K562 (cell line): ENCODE data around the gene FAM217B. TPM values are rescaled to one million over a fixed set of nuclear protein-coding genes. Genes with fewer than 3 reads are reported as not detected.

Experiments used
- ATAC-seq: fragments of 200-7000 bp; cut with Tn5 transposase; 3 replicates; pipeline ENCODE4 v1.9.1; 2020; ENCODE audit warnings: moderate library complexity
- BruUV-seq: library from RNA; stranded (reverse); fragments of 400-500 nt; replicated peaks from 2 replicates; lab custom pipeline; 2021; lab: Mats Ljungman, UMichigan
- CTCF ChIA-PET: fragments of 300-600 bp; formaldehyde crosslinking; extraction: SDS; loops from one replicate; lab custom pipeline; 2021; ENCODE audit warnings: low intra/inter-chr PET ratio; lab: Yijun Ruan, JAX
- POLR2A ChIA-PET: fragments of 300-600, 350-650 bp; sonication (Branson Sonifier 250); formaldehyde crosslinking; extraction: SDS; loops from one replicate; lab custom pipeline; 2021; ENCODE audit warnings: antibody characterized with exemption, inconsistent platforms; lab: Yijun Ruan, JAX
- DNase-seq, 4 experiments: peaks; one replicate each; pipeline versions ENCODE4 v3.0.0 to v3.0.0-alpha.2; 2011 to 2018; ENCODE audit warnings: low spot score in 3 of 4, mixed read lengths in 3 of 4; ENCODE audit errors: extremely low read depth in 1 of 4
- FAIRE-seq: peaks from 2 replicates; lab custom pipeline; 2011; peaks lifted over from hg19 to GRCh38; lab: Jason Lieb, UNC
- H2AFZ ChIP-seq: 2 replicates; pipeline ENCODE4 v1.6.0; 2011; ENCODE audit warnings: low read depth, low read length, control low read depth, inconsistent platforms
- H3K27ac ChIP-seq: fragments of 200-600 bp; 3 replicates; pipeline ENCODE4 v1.8.0; 2011; ENCODE audit warnings: low read depth, mild to moderate bottlenecking, control low read depth, inconsistent platforms, low read length, moderate library complexity, mixed read lengths; ENCODE audit errors: extremely low read depth
- H3K27me3 ChIP-seq, 2 experiments: fragments of 300-600 bp in 1 of 2; 2 replicates in 1 of 2; 3 replicates in 1 of 2; pipeline versions ENCODE4 v1.6.0 to v1.8.0; 2011; ENCODE audit warnings: inconsistent platforms in 2 of 2, low read length in 2 of 2, mild to moderate bottlenecking in 1 of 2, mixed read lengths in 1 of 2, moderate library complexity in 1 of 2; ENCODE audit not compliant: control insufficient read depth in 2 of 2, insufficient read depth in 2 of 2
- H3K36me3 ChIP-seq: fragments of 300-600 bp; 3 replicates; pipeline ENCODE4 v1.8.0; 2011; ENCODE audit warnings: mild to moderate bottlenecking, low read length, inconsistent platforms; ENCODE audit not compliant: control insufficient read depth, insufficient read depth
- H3K4me1 ChIP-seq, 2 experiments: fragments of 200-600 bp in 1 of 2; replicated peaks in 1 of 2; 2 replicates in 1 of 2; 3 replicates in 1 of 2; pipeline versions ENCODE4 v1.5.1 to v1.8.0; 2011; ENCODE audit warnings: inconsistent platforms in 2 of 2, low read length in 2 of 2, mild to moderate bottlenecking in 1 of 2, mixed read lengths in 1 of 2, moderate library complexity in 1 of 2; ENCODE audit not compliant: control insufficient read depth in 2 of 2, insufficient read depth in 2 of 2
- H3K4me2 ChIP-seq: 2 replicates; pipeline ENCODE4 v1.6.1; 2011; ENCODE audit warnings: low read length, control low read depth, inconsistent platforms, mixed read lengths; ENCODE audit not compliant: insufficient read depth
- H3K4me3 ChIP-seq: fragments of 200-600 bp; sonication (generic), shearing (Covaris generic); 2 replicates; pipeline ENCODE4 v1.5.1; 2016; ENCODE audit warnings: control low read depth, inconsistent platforms
- H3K79me2 ChIP-seq: fragments of 200-600 bp; 3 replicates; pipeline ENCODE4 v1.8.0; 2011; ENCODE audit warnings: low read length, inconsistent platforms; ENCODE audit not compliant: control insufficient read depth, insufficient read depth
- H3K9ac ChIP-seq, 2 experiments: 2 replicates each; pipeline versions ENCODE4 v1.6.0 to v1.6.1; 2011; ENCODE audit warnings: low read depth in 2 of 2, low read length in 2 of 2, control low read depth in 1 of 2, inconsistent platforms in 1 of 2, mild to moderate bottlenecking in 1 of 2, mixed read lengths in 1 of 2; ENCODE audit not compliant: insufficient read depth in 1 of 2
- H3K9me1 ChIP-seq: one replicate; pipeline ENCODE4 v1.6.0; 2011; ENCODE audit warnings: inconsistent platforms, mild to moderate bottlenecking, low read length, moderate library complexity; ENCODE audit not compliant: control insufficient read depth, insufficient read depth
- H3K9me3 ChIP-seq: replicated peaks from 2 replicates; pipeline ENCODE4 v1.5.1; 2011; ENCODE audit warnings: low read depth, low read length, inconsistent platforms; ENCODE audit not compliant: control insufficient read depth, insufficient read depth
- H4K20me1 ChIP-seq: replicated peaks from 2 replicates; pipeline ENCODE4 v1.6.1; 2011; ENCODE audit warnings: low read length, inconsistent platforms, mixed read lengths; ENCODE audit not compliant: control insufficient read depth, insufficient read depth
- CBX1 ChIP-seq: sonication (generic); IDR thresholded peaks from 2 replicates; pipeline ENCODE4 v1.6.1; 2016; ENCODE audit warnings: antibody characterized with exemption, low read depth, mild to moderate bottlenecking
- CEBPB ChIP-seq: fragments of 450-650 bp; IDR thresholded peaks from 2 replicates; pipeline ENCODE4 v1.6.1; 2016; ENCODE audit warnings: missing genetic modification characterization, missing compliant biosample characterization
- MLX ChIP-seq, 2 experiments: fragments of 450-650 bp in 1 of 2; sonication (generic) in 1 of 2; formaldehyde crosslinking; conservative IDR thresholded peaks; 2 replicates each; pipeline versions ENCODE4 v1.4.0 to v1.8.1; 2020 to 2022; ENCODE audit warnings: mild to moderate bottlenecking in 1 of 2, missing genetic modification reagents in 1 of 2
- NCOA2 ChIP-seq, 2 experiments: fragments of 450-650 bp; IDR thresholded peaks; 2 replicates each; pipeline ENCODE4 v1.6.1; 2018; ENCODE audit warnings: mild to moderate bottlenecking in 2 of 2, moderate library complexity in 1 of 2; ENCODE audit not compliant: partially characterized antibody in 2 of 2
- NFIX ChIP-seq: fragments of 250-450 bp; sonication (Bioruptor Pico); IDR thresholded peaks from 2 replicates; pipeline ENCODE4 v1.4.0; 2020; ENCODE audit warnings: low read depth, mild to moderate bottlenecking, moderate library complexity
- POLR2AphosphoS5 ChIP-seq: IDR thresholded peaks from 2 replicates; pipeline ENCODE4 v1.6.1; 2011; ENCODE audit warnings: mild to moderate bottlenecking, low read depth, low read length, moderate library complexity; ENCODE audit not compliant: control insufficient read depth, insufficient read depth
- POU5F1 ChIP-seq: fragments of 150-350 bp; IDR thresholded peaks from 2 replicates; pipeline ENCODE4 v1.6.1; 2014; ENCODE audit warnings: borderline replicate concordance, low read length, low read depth, mild to moderate bottlenecking; ENCODE audit not compliant: partially characterized antibody
- SAP30 ChIP-seq: fragments of 200-600 bp; sonication (generic); IDR thresholded peaks from 2 replicates; pipeline ENCODE4 v1.6.1; 2012; ENCODE audit warnings: borderline replicate concordance, low read depth, mild to moderate bottlenecking, moderate library complexity, low read length, control low read depth, inconsistent platforms; ENCODE audit not compliant: insufficient read depth, poor library complexity, severe bottlenecking
- WGBS: fragments of 100-300 bp; shearing (Covaris generic); methylation state at CpG from one replicate; pipeline ENCODE4 v1.1.6; 2016; ENCODE audit warnings: low coverage, mixed read lengths; ENCODE audit not compliant: insufficient coverage; ENCODE audit errors: missing lambda C conversion rate; 5-methylcytosine and 5-hydroxymethylcytosine counted together
- in situ Hi-C: fragments of 300-500 bp; cut with MboI; formaldehyde crosslinking; loops from 4 replicates; pipeline ENCODE4 v1.15.0; 2018; ENCODE audit warnings: inconsistent platforms, mixed read lengths
- intact Hi-C: fragments of 100-400 bp; cut with micrococcal nuclease; formaldehyde crosslinking; loops from 2 replicates; pipeline ENCODE4 v1.14.2; 2022
- polyA plus RNA-seq, 8 experiments: library from polyadenylated mRNA; depleted of rRNA in 4 of 8; stranded (reverse) in 5 of 8; unstranded in 3 of 8; fragments of >200 nt; fragmentation: Nextera tagmentation in 2 of 8; fragmentation: Illumina TruSeq in 1 of 8; extraction: Ambion mirVana in 2 of 8; extraction: Trizol in 1 of 8; gene quantifications; 2 replicates each; pipeline versions ENCODE4 v1.2.1 to v1.2.3, GENCODE V29; 2011 to 2014; ENCODE audit warnings: inconsistent platforms in 1 of 8, missing spikeins in 1 of 8
- total RNA-seq, 7 experiments: library from RNA; depleted of rRNA in 6 of 7; stranded (reverse); fragments of >200 nt in 6 of 7; fragmentation: Illumina TruSeq in 2 of 7; extraction: Trizol in 2 of 7; gene quantifications; 2 replicates each; pipeline versions ENCODE4 v1.2.1 to v1.2.3, GENCODE V29; 2011 to 2021; ENCODE audit warnings: low replicate concordance in 1 of 7
- TF ChIP-seq, protein P1 (sequence below): fragments of 250-450 bp; sonication (Bioruptor Pico); IDR thresholded peaks from 2 replicates; pipeline ENCODE4 v1.5.1; 2021; ENCODE audit warnings: mild to moderate bottlenecking

FAM217B gene
- total and polyA plus RNA-seq, 9 of the 15 experiments (the other 6 are each of a cell fraction or from before 2014, with no cell fraction given) = 4.8 to 11.4 (median 6.9) TPM

DNA sequence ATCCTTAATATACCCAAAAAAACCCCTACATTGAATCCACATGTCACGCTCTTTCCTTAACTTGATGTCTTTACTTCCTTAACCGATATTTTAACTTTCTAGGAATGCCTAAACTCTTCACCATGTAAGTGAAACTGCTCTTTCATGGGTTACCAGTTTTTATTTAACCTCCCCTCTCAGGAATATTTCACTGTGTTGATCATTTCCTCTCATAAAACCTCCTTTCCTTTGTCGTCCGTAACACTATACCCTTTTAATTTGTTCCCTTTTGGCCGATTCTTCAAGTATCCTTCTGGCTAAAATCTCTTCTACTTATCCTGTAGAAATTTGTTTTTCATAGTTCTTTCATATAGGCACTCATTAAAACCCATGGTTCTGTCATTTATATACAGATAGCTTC, 31.3 kb upstream of the FAM217B start:
- ChIA-PET POLR2A (no interaction called here), CTCF (no interaction called here)
- BruUV-seq = no TSS peak
- H3K4me2 ChIP-seq = no peak overlapping the region
- no peak overlapping the region for H2AFZ ChIP-seq
- H3K79me2 ChIP-seq = no peaks in the 10 kb centered on the region
- no peak for ATAC-seq
- no peak for FAIRE-seq
- H3K36me3 ChIP-seq = no peaks in the 10 kb centered on the region
- intact Hi-C loops = no loop called here
- H3K4me3 ChIP-seq = no peak overlapping the region
- no peak overlapping the region for H3K27ac ChIP-seq
- no peaks in the 10 kb centered on the region for H3K9me1 ChIP-seq
- no peak overlapping the region for H3K9ac ChIP-seq
- TF ChIP-seq NFIX (no peak), POU5F1 (no peak), CBX1 (no peak), SAP30 (no peak), POLR2AphosphoS5 (no peak), CEBPB (no peak), MLX (CRISPR knock-in tag; conservative IDR thresholded peaks at IDR 0.05) (no peak), NCOA2 (IDR thresholded peaks at IDR 0.05; ENCODE audit: partially characterized antibody in 2 of 2) (no peak)
- TF ChIP-seq, protein P1, sequence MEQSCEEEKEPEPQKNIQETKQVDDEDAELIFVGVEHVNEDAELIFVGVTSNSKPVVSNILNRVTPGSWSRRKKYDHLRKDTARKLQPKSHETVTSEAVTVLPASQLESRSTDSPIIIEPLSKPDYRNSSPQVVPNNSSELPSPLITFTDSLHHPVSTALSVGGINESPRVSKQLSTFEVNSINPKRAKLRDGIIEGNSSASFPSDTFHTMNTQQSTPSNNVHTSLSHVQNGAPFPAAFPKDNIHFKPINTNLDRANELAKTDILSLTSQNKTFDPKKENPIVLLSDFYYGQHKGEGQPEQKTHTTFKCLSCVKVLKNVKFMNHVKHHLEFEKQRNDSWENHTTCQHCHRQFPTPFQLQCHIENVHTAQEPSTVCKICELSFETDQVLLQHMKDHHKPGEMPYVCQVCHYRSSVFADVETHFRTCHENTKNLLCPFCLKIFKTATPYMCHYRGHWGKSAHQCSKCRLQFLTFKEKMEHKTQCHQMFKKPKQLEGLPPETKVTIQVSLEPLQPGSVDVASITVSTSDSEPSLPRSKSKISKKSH (CRISPR knock-in tag) = no peak
- DNase-seq = no peak
- no peaks in the 10 kb centered on the region for H4K20me1 ChIP-seq
- WGBS = 12% methylated on average over 5 of the region's 5 CpGs
- no peaks in the 10 kb centered on the region for H3K4me1 ChIP-seq
- H3K27me3 ChIP-seq = no peaks in the 10 kb centered on the region
- in situ Hi-C loops = no loop called here
- H3K9me3 ChIP-seq = no peaks in the 10 kb centered on the region
